ENCODE data around the gene AVEN.

- TF ChIP-seq CTCF (IDR thresholded peaks at IDR 0.05) (no peak), POLR2A (IDR thresholded peaks at IDR 0.05) (no peak)
These were observed 39.9 kb upstream of the AVEN start for GRCh38 chr15:34078900-34079299.
